Type B pancreatic cell (in vitro differentiated cells): ENCODE data around the gene REEP1. TPM values are rescaled to one million over a fixed set of nuclear protein-coding genes. Genes with fewer than 3 reads are reported as not detected.

Source experiments
- DNase-seq: peaks from one replicate; pipeline ENCODE4 v3.0.0; 2021; ENCODE audit warnings: mixed read lengths; ENCODE audit not compliant: unreplicated experiment; ENCODE audit errors: extremely low spot score
- H3K27ac Mint-ChIP-seq: 2 replicates; pipeline ENCODE4 v1.8.0; 2021; ENCODE audit warnings: mild to moderate bottlenecking, mixed read lengths
- H3K27me3 Mint-ChIP-seq: 2 replicates; pipeline ENCODE4 v1.8.0; 2021; ENCODE audit warnings: mixed read lengths
- H3K36me3 Mint-ChIP-seq: 2 replicates; pipeline ENCODE4 v1.8.0; 2021; ENCODE audit warnings: mixed read lengths
- H3K4me1 Mint-ChIP-seq: one replicate; pipeline ENCODE4 v1.8.0; 2021; ENCODE audit warnings: mixed read lengths; ENCODE audit not compliant: unreplicated experiment
- H3K4me3 Mint-ChIP-seq: 2 replicates; pipeline ENCODE4 v1.8.0; 2021; ENCODE audit warnings: mild to moderate bottlenecking, mixed read lengths
- H3K9me3 Mint-ChIP-seq: 2 replicates; pipeline ENCODE4 v1.8.0; 2021; ENCODE audit warnings: mixed read lengths
- CTCF ChIP-seq: fragments of 200-600 bp; sonication (generic); conservative IDR thresholded peaks from 2 replicates; pipeline ENCODE4 v1.5.0; 2021; ENCODE audit warnings: antibody characterized with exemption, mild to moderate bottlenecking
- total RNA-seq: library from RNA; stranded (reverse); gene quantifications from 2 replicates; pipeline ENCODE4 v1.2.1, GENCODE V29; 2021; ENCODE audit warnings: low replicate concordance

The REEP1 gene
- total RNA-seq, 1 donor from 2014 or later, result 6.4 TPM

- no peak for TF ChIP-seq CTCF
- H3K27ac Mint-ChIP-seq, result peak overlapping the region; percentile 11
- DNase-seq, result no peak
- peaks cover 7% of the 10 kb centered on the region for H3K36me3 Mint-ChIP-seq
- H3K4me1 Mint-ChIP-seq, result peaks cover 21% of the 10 kb centered on the region
- no peak overlapping the region for H3K4me3 Mint-ChIP-seq
- H3K27me3 Mint-ChIP-seq, result no peaks in the 10 kb centered on the region
- H3K9me3 Mint-ChIP-seq, result peaks cover 7% of the 10 kb centered on the region
Measured at GRCh38 chr2:86275384-86275799, 62.0 kb downstream of the REEP1 start.

GRCh38 chr2:86274918-86275275 lies 62.5 kb downstream of the REEP1 start:
- Mint-ChIP-seq H3K4me3 (no peak overlapping the region), H3K36me3 (peaks cover 8% of the 10 kb centered on the region), H3K27me3 (no peaks in the 10 kb centered on the region), H3K27ac (peak overlapping the region; percentile 11), H3K9me3 (peaks cover 7% of the 10 kb centered on the region), H3K4me1 (peaks cover 17% of the 10 kb centered on the region)
- DNase-seq, result no peak
- no peak for TF ChIP-seq CTCF

- peak; percentile 10 for DNase-seq
- peaks cover 15% of the 10 kb centered on the region for H3K4me1 Mint-ChIP-seq
- peak overlapping the region; percentile 9 for H3K27ac Mint-ChIP-seq
- no peak for TF ChIP-seq CTCF
- peaks cover 8% of the 10 kb centered on the region for H3K36me3 Mint-ChIP-seq
- no peak overlapping the region for H3K4me3 Mint-ChIP-seq
- peaks cover 7% of the 10 kb centered on the region for H3K9me3 Mint-ChIP-seq
- H3K27me3 Mint-ChIP-seq, result no peaks in the 10 kb centered on the region
Measured at GRCh38 chr2:86274265-86274917, 63.0 kb downstream of the REEP1 start.

GRCh38 chr2:86272111-86272510 lies 65.3 kb downstream of the REEP1 start:
- peaks cover 8% of the 10 kb centered on the region for H3K36me3 Mint-ChIP-seq
- peaks cover 7% of the 10 kb centered on the region for H3K9me3 Mint-ChIP-seq
- no peak for TF ChIP-seq CTCF
- DNase-seq, result no peak
- H3K4me1 Mint-ChIP-seq, result peaks cover 15% of the 10 kb centered on the region
- H3K27me3 Mint-ChIP-seq, result no peaks in the 10 kb centered on the region
- H3K27ac Mint-ChIP-seq, result no peak overlapping the region
- H3K4me3 Mint-ChIP-seq, result no peak overlapping the region

GRCh38 chr2:86271248-86271647 lies 66.2 kb downstream of the REEP1 start:
- H3K4me3 Mint-ChIP-seq, result no peak overlapping the region
- no peak overlapping the region for H3K27ac Mint-ChIP-seq
- DNase-seq, result no peak
- peaks cover 7% of the 10 kb centered on the region for H3K9me3 Mint-ChIP-seq
- no peaks in the 10 kb centered on the region for H3K27me3 Mint-ChIP-seq
- no peak for TF ChIP-seq CTCF
- H3K36me3 Mint-ChIP-seq, result peaks cover 8% of the 10 kb centered on the region
- H3K4me1 Mint-ChIP-seq, result peaks cover 15% of the 10 kb centered on the region

- no peaks in the 10 kb centered on the region for H3K27me3 Mint-ChIP-seq
- no peaks in the 10 kb centered on the region for H3K4me1 Mint-ChIP-seq
- no peak for DNase-seq
- no peaks in the 10 kb centered on the region for H3K36me3 Mint-ChIP-seq
- no peak overlapping the region for H3K27ac Mint-ChIP-seq
- H3K9me3 Mint-ChIP-seq, result no peaks in the 10 kb centered on the region
- no peak for TF ChIP-seq CTCF
- no peak overlapping the region for H3K4me3 Mint-ChIP-seq
Measured at GRCh38 chr2:86263956-86264355, 73.5 kb downstream of the REEP1 start.
